Liver (tissue), 9 donors: ENCODE measurements around the gene UBE3B. TPM values are rescaled to one million over a fixed set of nuclear protein-coding genes. Genes with fewer than 3 reads are reported as not detected.

Source experiments
- DNase-seq: peaks from one replicate; pipeline ENCODE4 v3.0.0-alpha.2; 2017; ENCODE audit warnings: low spot score
- H3K27ac ChIP-seq, 2 donors: one replicate each; pipeline ENCODE4 v1.7.0; 2013; ENCODE audit warnings: inconsistent platforms in 2 of 2, low read length in 2 of 2, control low read depth in 1 of 2, low read depth in 1 of 2, mild to moderate bottlenecking in 1 of 2
- H3K27me3 ChIP-seq, 4 donors: one replicate each; pipeline versions ENCODE4 v1.6.1 to v1.7.0; 2013; ENCODE audit warnings: low read length in 3 of 4, inconsistent platforms in 1 of 4, mild to moderate bottlenecking in 1 of 4, moderate library complexity in 1 of 4; ENCODE audit not compliant: control insufficient read depth in 4 of 4, insufficient read depth in 4 of 4
- H3K36me3 ChIP-seq, 4 donors: one replicate each; pipeline versions ENCODE4 v1.6.1 to v1.7.0; 2013; ENCODE audit warnings: low read length in 3 of 4, mild to moderate bottlenecking in 3 of 4, low read depth in 1 of 4, moderate library complexity in 1 of 4; ENCODE audit not compliant: control insufficient read depth in 4 of 4, insufficient read depth in 3 of 4
- H3K4me1 ChIP-seq, 4 donors: one replicate each; pipeline versions ENCODE4 v1.6.1 to v1.7.0; 2013; ENCODE audit warnings: low read length in 3 of 4, mild to moderate bottlenecking in 3 of 4, moderate library complexity in 1 of 4; ENCODE audit not compliant: control insufficient read depth in 4 of 4, insufficient read depth in 4 of 4
- H3K4me3 ChIP-seq, 3 donors: one replicate each; pipeline versions ENCODE4 v1.6.1 to v1.7.0; 2013; ENCODE audit warnings: low read length in 3 of 3, control low read depth in 1 of 3, low read depth in 1 of 3, mild to moderate bottlenecking in 1 of 3
- H3K9ac ChIP-seq, 2 donors: one replicate each; pipeline ENCODE4 v1.7.0; 2013; ENCODE audit warnings: low read length in 2 of 2, mild to moderate bottlenecking in 2 of 2, moderate library complexity in 2 of 2, control low read depth in 1 of 2, low read depth in 1 of 2
- H3K9me3 ChIP-seq, 4 donors: one replicate each; pipeline versions ENCODE4 v1.6.1 to v1.7.0; 2013; ENCODE audit warnings: low read length in 3 of 4; ENCODE audit not compliant: control insufficient read depth in 4 of 4
- EGR1 ChIP-seq, 2 donors: IDR thresholded peaks; 2 replicates each; pipeline ENCODE4 v1.6.1; 2016 to 2018; ENCODE audit warnings: antibody characterized with exemption in 2 of 2, low read depth in 2 of 2
- FOXA1 ChIP-seq: IDR thresholded peaks from 2 replicates; pipeline ENCODE4 v1.6.1; 2016; ENCODE audit warnings: antibody characterized with exemption
- GABPA ChIP-seq, 2 donors: IDR thresholded peaks in 1 of 2; conservative IDR thresholded peaks in 1 of 2; 2 replicates each; pipeline ENCODE4 v1.6.1; 2016; ENCODE audit warnings: antibody characterized with exemption in 2 of 2, mild to moderate bottlenecking in 1 of 2, moderate library complexity in 1 of 2
- HNF4A ChIP-seq, 2 donors: conservative IDR thresholded peaks; 2 replicates each; pipeline ENCODE4 v1.6.1; 2016; ENCODE audit warnings: antibody characterized with exemption in 2 of 2, mild to moderate bottlenecking in 2 of 2
- HNF4G ChIP-seq: IDR thresholded peaks from 2 replicates; pipeline ENCODE4 v1.6.1; 2016; ENCODE audit warnings: antibody characterized with exemption
- JUND ChIP-seq, 2 donors: IDR thresholded peaks; 2 replicates each; pipeline ENCODE4 v1.6.1; 2016; ENCODE audit warnings: antibody characterized with exemption in 2 of 2
- NR2F2 ChIP-seq: IDR thresholded peaks from 2 replicates; pipeline ENCODE4 v1.6.1; 2016; ENCODE audit warnings: antibody characterized with exemption
- RAD21 ChIP-seq, 2 donors: IDR thresholded peaks; 2 replicates each; pipeline ENCODE4 v1.6.1; 2016; ENCODE audit warnings: antibody characterized with exemption in 2 of 2, mild to moderate bottlenecking in 2 of 2
- RXRA ChIP-seq, 2 donors: IDR thresholded peaks; 2 replicates each; pipeline ENCODE4 v1.6.1; 2017 to 2018; ENCODE audit warnings: antibody characterized with exemption in 2 of 2, mild to moderate bottlenecking in 1 of 2
- SP1 ChIP-seq: IDR thresholded peaks from 2 replicates; pipeline ENCODE4 v1.6.1; 2018; ENCODE audit warnings: antibody characterized with exemption, mild to moderate bottlenecking
- TAF1 ChIP-seq: conservative IDR thresholded peaks from 2 replicates; pipeline ENCODE4 v1.6.1; 2016; ENCODE audit warnings: antibody characterized with exemption, mild to moderate bottlenecking
- YY1 ChIP-seq: IDR thresholded peaks from 2 replicates; pipeline ENCODE4 v1.6.1; 2016; ENCODE audit warnings: antibody characterized with exemption, mild to moderate bottlenecking
- WGBS: extraction: QIAGEN DNeasy Blood & Tissue Kit; methylation state at CpG from one replicate; pipeline ENCODE4 v1.1.7; 2013; 5-methylcytosine and 5-hydroxymethylcytosine counted together
- polyA plus RNA-seq, 2 donors: library from polyadenylated mRNA; stranded (reverse) in 1 of 2; unstranded in 1 of 2; fragments of 200-250 nt in 1 of 2; fragments of >200 nt in 1 of 2; fragmentation: Nextera tagmentation in 1 of 2; extraction: Ambion mirVana in 1 of 2; gene quantifications; one replicate each; pipeline versions ENCODE4 v1.2.1 to v1.2.3, GENCODE V29; 2013 to 2015
- total RNA-seq, 2 donors: library from RNA; depleted of rRNA; stranded (reverse); fragments of >200 nt; gene quantifications; one replicate each; pipeline ENCODE4 v1.2.3, GENCODE V29; 2014
- TF ChIP-seq, protein P1 (sequence below): IDR thresholded peaks from 2 replicates; pipeline ENCODE4 v1.6.1; 2016; ENCODE audit warnings: antibody characterized with exemption
- TF ChIP-seq, protein P2 (sequence below): IDR thresholded peaks from 2 replicates; pipeline ENCODE4 v1.6.1; 2016; ENCODE audit warnings: antibody characterized with exemption
- TF ChIP-seq, protein P3 (sequence below): IDR thresholded peaks from 2 replicates; pipeline ENCODE4 v1.6.1; 2016; ENCODE audit warnings: antibody characterized with exemption, mild to moderate bottlenecking
- TF ChIP-seq, protein P4 (sequence below): IDR thresholded peaks from 2 replicates; pipeline ENCODE4 v1.6.1; 2016; ENCODE audit warnings: antibody characterized with exemption
- TF ChIP-seq, protein P5 (sequence below): fragments of 150-350 bp; IDR thresholded peaks from 2 replicates; pipeline ENCODE4 v1.5.1; 2017; ENCODE audit warnings: improper control_type of control experiment, low read depth, low read length; ENCODE audit not compliant: missing input control
- donor health status: healthy.
- donor health status: healthy.
- donor health status: healthy.
- donor health status: healthy.
- donor health status: healthy.

The UBE3B gene
- total and polyA plus RNA-seq, 4 donors: 9.3 to 43.4 (median 24.1) TPM

DNA sequence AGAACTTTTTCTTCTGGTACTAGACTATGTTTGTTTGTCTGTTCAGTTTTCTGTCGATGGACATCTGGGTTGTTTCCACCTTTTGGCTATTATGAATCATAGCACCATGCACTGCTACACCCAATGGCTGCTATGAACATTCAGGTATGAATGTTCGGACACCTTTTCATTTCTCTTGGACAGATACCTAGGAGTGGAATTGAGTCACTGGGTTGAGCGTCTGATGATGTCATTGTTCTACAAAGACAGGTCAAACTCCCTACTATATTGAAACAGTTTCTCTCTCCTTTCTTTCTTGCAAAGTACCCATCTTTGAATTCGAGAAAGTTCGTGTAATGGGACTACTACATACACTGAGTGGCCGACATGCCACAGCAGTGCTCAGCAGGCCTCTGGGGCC is 45.0 kb upstream of the UBE3B start:
- no peaks in the 10 kb centered on the region for H3K36me3 ChIP-seq
- TF ChIP-seq YY1 (no peak), HNF4A (conservative IDR thresholded peaks at IDR 0.05) (no peak), RAD21 (IDR thresholded peaks at IDR 0.05) (no peak), EGR1 (IDR thresholded peaks at IDR 0.05; ENCODE audit: low read depth in 2 of 2) (no peak), NR2F2 (no peak), FOXA1 (no peak), GABPA (IDR thresholded peaks at IDR 0.05 in 1 of 2, conservative IDR thresholded peaks at IDR 0.05 in 1 of 2) (no peak), RXRA (IDR thresholded peaks at IDR 0.05) (no peak), HNF4G (no peak), JUND (IDR thresholded peaks at IDR 0.05) (no peak), SP1 (no peak), TAF1 (no peak)
- TF ChIP-seq, protein P1, sequence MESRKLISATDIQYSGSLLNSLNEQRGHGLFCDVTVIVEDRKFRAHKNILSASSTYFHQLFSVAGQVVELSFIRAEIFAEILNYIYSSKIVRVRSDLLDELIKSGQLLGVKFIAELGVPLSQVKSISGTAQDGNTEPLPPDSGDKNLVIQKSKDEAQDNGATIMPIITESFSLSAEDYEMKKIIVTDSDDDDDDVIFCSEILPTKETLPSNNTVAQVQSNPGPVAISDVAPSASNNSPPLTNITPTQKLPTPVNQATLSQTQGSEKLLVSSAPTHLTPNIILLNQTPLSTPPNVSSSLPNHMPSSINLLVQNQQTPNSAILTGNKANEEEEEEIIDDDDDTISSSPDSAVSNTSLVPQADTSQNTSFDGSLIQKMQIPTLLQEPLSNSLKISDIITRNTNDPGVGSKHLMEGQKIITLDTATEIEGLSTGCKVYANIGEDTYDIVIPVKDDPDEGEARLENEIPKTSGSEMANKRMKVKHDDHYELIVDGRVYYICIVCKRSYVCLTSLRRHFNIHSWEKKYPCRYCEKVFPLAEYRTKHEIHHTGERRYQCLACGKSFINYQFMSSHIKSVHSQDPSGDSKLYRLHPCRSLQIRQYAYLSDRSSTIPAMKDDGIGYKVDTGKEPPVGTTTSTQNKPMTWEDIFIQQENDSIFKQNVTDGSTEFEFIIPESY: no peak
- TF ChIP-seq, protein P2, sequence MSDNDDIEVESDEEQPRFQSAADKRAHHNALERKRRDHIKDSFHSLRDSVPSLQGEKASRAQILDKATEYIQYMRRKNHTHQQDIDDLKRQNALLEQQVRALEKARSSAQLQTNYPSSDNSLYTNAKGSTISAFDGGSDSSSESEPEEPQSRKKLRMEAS: no peak
- TF ChIP-seq, protein P3, sequence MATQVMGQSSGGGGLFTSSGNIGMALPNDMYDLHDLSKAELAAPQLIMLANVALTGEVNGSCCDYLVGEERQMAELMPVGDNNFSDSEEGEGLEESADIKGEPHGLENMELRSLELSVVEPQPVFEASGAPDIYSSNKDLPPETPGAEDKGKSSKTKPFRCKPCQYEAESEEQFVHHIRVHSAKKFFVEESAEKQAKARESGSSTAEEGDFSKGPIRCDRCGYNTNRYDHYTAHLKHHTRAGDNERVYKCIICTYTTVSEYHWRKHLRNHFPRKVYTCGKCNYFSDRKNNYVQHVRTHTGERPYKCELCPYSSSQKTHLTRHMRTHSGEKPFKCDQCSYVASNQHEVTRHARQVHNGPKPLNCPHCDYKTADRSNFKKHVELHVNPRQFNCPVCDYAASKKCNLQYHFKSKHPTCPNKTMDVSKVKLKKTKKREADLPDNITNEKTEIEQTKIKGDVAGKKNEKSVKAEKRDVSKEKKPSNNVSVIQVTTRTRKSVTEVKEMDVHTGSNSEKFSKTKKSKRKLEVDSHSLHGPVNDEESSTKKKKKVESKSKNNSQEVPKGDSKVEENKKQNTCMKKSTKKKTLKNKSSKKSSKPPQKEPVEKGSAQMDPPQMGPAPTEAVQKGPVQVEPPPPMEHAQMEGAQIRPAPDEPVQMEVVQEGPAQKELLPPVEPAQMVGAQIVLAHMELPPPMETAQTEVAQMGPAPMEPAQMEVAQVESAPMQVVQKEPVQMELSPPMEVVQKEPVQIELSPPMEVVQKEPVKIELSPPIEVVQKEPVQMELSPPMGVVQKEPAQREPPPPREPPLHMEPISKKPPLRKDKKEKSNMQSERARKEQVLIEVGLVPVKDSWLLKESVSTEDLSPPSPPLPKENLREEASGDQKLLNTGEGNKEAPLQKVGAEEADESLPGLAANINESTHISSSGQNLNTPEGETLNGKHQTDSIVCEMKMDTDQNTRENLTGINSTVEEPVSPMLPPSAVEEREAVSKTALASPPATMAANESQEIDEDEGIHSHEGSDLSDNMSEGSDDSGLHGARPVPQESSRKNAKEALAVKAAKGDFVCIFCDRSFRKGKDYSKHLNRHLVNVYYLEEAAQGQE: no peak
- TF ChIP-seq, protein P4, sequence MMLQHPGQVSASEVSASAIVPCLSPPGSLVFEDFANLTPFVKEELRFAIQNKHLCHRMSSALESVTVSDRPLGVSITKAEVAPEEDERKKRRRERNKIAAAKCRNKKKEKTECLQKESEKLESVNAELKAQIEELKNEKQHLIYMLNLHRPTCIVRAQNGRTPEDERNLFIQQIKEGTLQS: no peak
- TF ChIP-seq, protein P5, sequence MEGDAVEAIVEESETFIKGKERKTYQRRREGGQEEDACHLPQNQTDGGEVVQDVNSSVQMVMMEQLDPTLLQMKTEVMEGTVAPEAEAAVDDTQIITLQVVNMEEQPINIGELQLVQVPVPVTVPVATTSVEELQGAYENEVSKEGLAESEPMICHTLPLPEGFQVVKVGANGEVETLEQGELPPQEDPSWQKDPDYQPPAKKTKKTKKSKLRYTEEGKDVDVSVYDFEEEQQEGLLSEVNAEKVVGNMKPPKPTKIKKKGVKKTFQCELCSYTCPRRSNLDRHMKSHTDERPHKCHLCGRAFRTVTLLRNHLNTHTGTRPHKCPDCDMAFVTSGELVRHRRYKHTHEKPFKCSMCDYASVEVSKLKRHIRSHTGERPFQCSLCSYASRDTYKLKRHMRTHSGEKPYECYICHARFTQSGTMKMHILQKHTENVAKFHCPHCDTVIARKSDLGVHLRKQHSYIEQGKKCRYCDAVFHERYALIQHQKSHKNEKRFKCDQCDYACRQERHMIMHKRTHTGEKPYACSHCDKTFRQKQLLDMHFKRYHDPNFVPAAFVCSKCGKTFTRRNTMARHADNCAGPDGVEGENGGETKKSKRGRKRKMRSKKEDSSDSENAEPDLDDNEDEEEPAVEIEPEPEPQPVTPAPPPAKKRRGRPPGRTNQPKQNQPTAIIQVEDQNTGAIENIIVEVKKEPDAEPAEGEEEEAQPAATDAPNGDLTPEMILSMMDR: no peak
- no peak for DNase-seq
- no peaks in the 10 kb centered on the region for H3K4me1 ChIP-seq
- no peak overlapping the region for H3K9ac ChIP-seq
- no peaks in the 10 kb centered on the region for H3K9me3 ChIP-seq
- H3K27ac ChIP-seq: no peak overlapping the region
- H3K27me3 ChIP-seq: no peaks in the 10 kb centered on the region
- WGBS: 35% methylated on average over 6 of the region's 6 CpGs
- H3K4me3 ChIP-seq: no peak overlapping the region

DNA sequence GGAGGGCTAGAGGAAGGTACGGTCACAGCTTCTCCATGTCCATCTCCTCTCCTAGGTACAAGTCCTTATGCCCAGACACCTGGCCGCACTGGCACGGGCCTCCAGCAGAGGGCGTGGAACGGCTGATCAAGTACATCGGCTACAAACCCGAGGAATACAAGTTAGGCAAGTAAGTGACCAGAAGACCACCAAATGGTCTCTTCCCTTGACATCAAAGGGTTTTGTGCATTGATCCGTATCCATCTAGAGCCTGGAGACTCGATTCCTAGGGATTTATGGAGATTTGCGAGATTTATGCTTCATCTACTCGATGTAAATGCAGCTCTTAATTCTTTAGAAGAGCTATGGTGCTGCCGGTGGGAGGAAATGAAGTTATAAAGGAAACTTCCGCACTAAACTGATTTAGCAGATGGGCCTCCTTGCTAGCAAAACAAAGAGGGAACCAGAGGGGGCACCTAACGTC is 44.6 kb upstream of the UBE3B start:
- DNase-seq: peak; percentile 79
- WGBS: 24% methylated on average over 14 of the region's 14 CpGs
- Histone ChIP-seq H3K4me3 (no peak overlapping the region), H3K36me3 (no peaks in the 10 kb centered on the region), H3K9me3 (no peaks in the 10 kb centered on the region), H3K27me3 (no peaks in the 10 kb centered on the region), H3K27ac (no peak overlapping the region), H3K4me1 (no peaks in the 10 kb centered on the region), H3K9ac (peak overlapping the region in 1 of 2 donors; percentile 39)
- peak; percentile 68 to 87 for TF ChIP-seq RAD21 (IDR thresholded peaks at IDR 0.05)
- no peak for TF ChIP-seq HNF4A (conservative IDR thresholded peaks at IDR 0.05)
- TF ChIP-seq, protein P5: peak; percentile 78
